Muscle of leg (tissue), 11 donors: Measurements from ENCODE around the gene NRF1. TPM values are rescaled to one million over a fixed set of nuclear protein-coding genes. Genes with fewer than 3 reads are reported as not detected.

ENCODE experiments used
- DNase-seq: peaks from one replicate; pipeline ENCODE4 v3.0.0; 2013
- H3K27ac ChIP-seq: one replicate; pipeline ENCODE4 v1.5.1; 2013; ENCODE audit warnings: mild to moderate bottlenecking, low read length, control low read depth
- H3K27me3 ChIP-seq: one replicate; pipeline ENCODE4 v1.6.1; 2013; ENCODE audit warnings: low read length; ENCODE audit not compliant: control insufficient read depth, insufficient read depth
- H3K36me3 ChIP-seq: one replicate; pipeline ENCODE4 v1.6.1; 2013; ENCODE audit warnings: low read length; ENCODE audit not compliant: control insufficient read depth, insufficient read depth
- H3K4me1 ChIP-seq: one replicate; pipeline ENCODE4 v1.6.1; 2013; ENCODE audit warnings: low read length; ENCODE audit not compliant: control insufficient read depth, insufficient read depth
- H3K4me3 ChIP-seq: one replicate; pipeline ENCODE4 v1.5.1; 2013; ENCODE audit warnings: low read length, control low read depth
- H3K9me3 ChIP-seq: replicated peaks from 2 replicates; pipeline ENCODE4 v1.6.1; 2013; ENCODE audit warnings: low read depth, low read length; ENCODE audit not compliant: control insufficient read depth
- WGBS: methylation state at CpG from one replicate; pipeline ENCODE4 v1.1.5; 2013; ENCODE audit warnings: missing lambda C conversion rate; ENCODE audit not compliant: insufficient coverage; 5-methylcytosine and 5-hydroxymethylcytosine counted together
- polyA plus RNA-seq, 8 donors: library from polyadenylated mRNA; unstranded; fragments of 120-200 nt; gene quantifications; one replicate each; pipeline versions ENCODE4 v1.2.1 to v1.2.3, GENCODE V29; 2013; ENCODE audit warnings: inconsistent platforms in 1 of 8, low replicate concordance in 1 of 8; ENCODE audit not compliant: insufficient read length in 8 of 8, insufficient read depth in 1 of 8
- total RNA-seq: library from RNA; stranded (reverse); fragments of 120-200 nt; gene quantifications from one replicate; pipeline ENCODE4 v1.2.4, GENCODE V29; 2013

NRF1 gene
- total and polyA plus RNA-seq, 9 donors = 10.0 to 15.3 (median 12.5) TPM

DNA sequence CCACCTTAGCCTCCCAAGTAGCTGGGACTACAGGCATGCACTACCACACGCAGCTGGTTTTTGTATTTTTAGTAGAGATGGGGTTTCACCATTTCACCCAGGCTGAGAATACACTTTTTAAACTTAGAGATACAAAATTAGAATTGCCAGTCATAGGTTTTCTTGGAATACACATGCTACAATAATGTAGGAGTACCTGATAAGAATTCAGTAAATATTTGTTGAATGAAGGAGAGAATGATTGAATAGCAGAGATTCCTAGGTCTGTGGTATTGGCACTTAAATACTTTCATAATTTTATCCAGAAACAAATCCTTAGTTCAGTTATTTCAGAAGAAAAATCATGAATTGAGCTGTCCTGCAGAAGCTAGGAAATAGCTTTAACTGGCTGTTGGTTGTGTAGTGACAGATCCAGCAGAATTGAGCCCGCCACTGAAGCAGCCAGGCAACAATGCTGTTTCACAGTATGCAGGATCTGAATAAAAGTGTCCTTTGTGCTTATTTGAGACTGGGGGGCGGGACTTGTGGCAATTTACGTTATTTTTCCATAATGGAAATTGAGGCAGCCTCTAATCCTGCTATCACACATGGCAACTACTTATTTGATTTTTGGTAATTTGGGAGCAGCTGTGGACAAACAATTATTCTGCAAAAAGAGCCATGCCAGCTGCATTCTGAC, 31.5 kb downstream of the NRF1 start:
- Histone ChIP-seq H3K4me1 (peaks cover 8% of the 10 kb centered on the region), H3K27ac (no peak overlapping the region), H3K27me3 (no peaks in the 10 kb centered on the region), H3K9me3 (no peaks in the 10 kb centered on the region), H3K36me3 (peaks cover 2% of the 10 kb centered on the region), H3K4me3 (no peak overlapping the region)
- no peak for DNase-seq
- WGBS = 60% methylated on average over 1 of the region's 4 CpGs

DNA sequence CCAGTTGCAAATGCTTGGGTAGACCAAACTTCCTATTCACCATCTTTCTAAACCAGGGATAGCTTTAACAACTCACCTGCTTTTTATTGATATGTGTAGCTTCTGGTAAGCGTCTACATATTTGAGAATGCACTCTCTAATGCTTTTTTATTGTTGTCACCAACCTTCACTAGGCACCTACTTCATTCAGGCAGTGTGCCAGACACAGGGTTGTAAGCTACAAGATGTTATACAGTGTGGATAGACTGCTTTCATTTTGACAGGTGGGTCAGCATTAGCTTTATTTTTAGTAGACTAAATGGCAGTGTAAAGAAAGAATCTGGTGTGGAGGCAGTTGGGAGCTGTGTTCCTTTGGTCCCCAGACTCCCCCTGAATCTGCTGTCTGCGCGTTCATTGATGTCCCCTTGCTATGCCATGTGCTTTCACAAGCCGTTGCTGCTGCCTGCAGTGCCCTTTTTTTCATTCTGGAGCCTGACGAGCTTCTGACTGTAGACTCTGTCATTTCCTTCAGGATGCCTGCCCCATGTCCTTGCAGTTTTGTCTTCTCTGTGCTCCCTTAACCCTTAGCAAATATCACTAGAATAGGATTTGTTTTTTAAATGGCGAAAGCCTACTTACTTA, 32.1 kb downstream of the NRF1 start:
- 61% methylated on average over 4 of the region's 6 CpGs for WGBS
- H3K36me3 ChIP-seq = peaks cover 2% of the 10 kb centered on the region
- no peaks in the 10 kb centered on the region for H3K9me3 ChIP-seq
- H3K4me3 ChIP-seq = no peak overlapping the region
- H3K27me3 ChIP-seq = no peaks in the 10 kb centered on the region
- H3K4me1 ChIP-seq = peaks cover 8% of the 10 kb centered on the region
- DNase-seq = no peak
- H3K27ac ChIP-seq = no peak overlapping the region

DNA sequence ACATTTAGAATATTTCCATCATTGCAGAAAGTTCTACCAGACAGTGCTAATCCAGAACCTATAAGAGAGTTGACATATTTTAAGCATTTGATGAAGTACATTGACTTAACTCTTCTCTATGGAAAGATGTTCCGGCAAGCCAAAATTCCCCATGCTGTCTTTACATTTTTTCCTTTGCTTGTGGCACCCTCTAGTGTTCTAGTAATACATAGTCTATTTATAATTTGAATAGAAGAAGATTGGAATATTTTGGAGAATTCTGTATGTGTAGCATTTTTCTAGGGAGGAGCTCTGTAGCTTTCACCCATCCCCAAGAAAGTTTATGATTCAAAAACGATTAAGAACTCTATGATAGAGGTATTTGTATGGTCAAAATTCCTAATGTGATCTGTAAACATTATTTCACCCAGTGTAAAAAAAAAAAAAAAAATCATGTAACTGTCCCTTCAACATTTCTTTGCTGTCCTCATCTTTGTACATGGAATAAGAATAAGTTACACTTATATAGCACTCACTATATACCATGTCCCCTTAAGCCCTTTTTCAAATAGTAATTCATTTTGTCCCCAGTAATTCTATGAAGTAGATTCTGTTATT, 33.2 kb downstream of the NRF1 start:
- Histone ChIP-seq H3K9me3 (no peaks in the 10 kb centered on the region), H3K4me1 (peaks cover 8% of the 10 kb centered on the region), H3K4me3 (no peak overlapping the region), H3K27me3 (no peaks in the 10 kb centered on the region), H3K27ac (no peak overlapping the region), H3K36me3 (peaks cover 2% of the 10 kb centered on the region)
- WGBS = no CpG with 5 or more reads among the region's 2 CpGs
- peak; percentile 87 for DNase-seq

DNA sequence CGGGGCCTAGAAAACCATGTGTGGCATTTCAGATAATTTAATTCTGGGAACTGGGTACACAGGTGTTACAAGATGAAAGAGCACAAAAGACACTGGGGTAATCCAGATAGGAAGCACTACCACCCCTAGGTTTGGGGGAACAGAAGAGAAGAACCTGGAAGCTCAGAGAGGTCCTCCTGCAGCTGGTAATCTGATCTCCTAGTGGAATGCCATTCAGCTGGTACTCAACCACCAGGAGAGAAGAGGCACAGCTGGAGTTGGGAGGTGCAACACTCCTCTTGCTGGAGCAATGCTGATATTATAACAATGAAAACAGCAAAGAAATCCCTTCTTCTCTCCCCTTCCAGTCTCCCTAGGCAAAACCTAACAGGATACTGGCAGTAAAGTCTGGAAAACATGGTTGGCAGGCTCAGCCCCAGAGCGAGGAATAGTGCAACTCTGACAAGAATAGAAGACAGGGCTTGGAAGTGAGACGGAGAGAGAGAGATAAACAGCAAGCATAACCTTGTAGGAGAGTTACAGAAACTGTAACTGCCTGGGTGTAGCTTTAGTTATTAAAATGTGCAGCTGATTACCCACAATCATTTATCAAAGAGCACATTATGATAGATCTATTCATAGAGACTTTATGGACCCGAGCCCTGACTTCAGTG, 35.0 kb downstream of the NRF1 start:
- H3K4me1 ChIP-seq = peaks cover 8% of the 10 kb centered on the region
- no peak overlapping the region for H3K27ac ChIP-seq
- no peak overlapping the region for H3K4me3 ChIP-seq
- peaks cover 2% of the 10 kb centered on the region for H3K36me3 ChIP-seq
- 93% methylated on average over 2 of the region's 4 CpGs for WGBS
- DNase-seq = no peak
- H3K9me3 ChIP-seq = no peaks in the 10 kb centered on the region
- no peaks in the 10 kb centered on the region for H3K27me3 ChIP-seq

DNA sequence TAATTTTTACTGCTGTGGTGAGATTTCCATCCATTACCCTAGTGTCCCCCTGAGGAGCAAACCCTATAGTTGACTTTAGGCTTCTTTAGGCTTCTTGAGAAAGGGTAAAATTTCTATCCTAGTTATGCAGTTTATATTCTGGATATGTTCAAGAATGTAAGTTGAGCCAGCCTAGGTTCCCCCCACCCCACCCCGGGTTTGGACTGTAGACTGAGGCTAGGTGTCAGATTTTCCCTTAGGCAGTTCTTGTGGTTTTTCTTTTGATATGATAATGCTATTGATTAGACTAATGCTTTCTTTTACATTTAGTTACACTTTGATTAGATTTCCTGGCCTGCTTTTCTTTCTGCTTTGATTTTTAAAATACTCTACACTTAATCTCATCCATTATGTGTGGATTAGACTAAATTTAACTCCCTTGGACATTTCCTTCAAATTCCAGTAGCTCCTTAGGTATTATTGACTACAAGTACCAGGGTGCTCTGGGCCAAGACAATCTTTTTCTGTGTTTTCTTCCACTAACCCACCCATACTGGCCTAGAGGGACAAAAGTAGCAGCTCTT, 37.7 kb downstream of the NRF1 start:
- H3K27me3 ChIP-seq = no peaks in the 10 kb centered on the region
- DNase-seq = no peak
- peaks cover 2% of the 10 kb centered on the region for H3K36me3 ChIP-seq
- no peak overlapping the region for H3K4me3 ChIP-seq
- H3K9me3 ChIP-seq = no peaks in the 10 kb centered on the region
- H3K27ac ChIP-seq = no peak overlapping the region
- no CpG with 5 or more reads among the region's 1 CpG for WGBS
- H3K4me1 ChIP-seq = peaks cover 6% of the 10 kb centered on the region

DNA sequence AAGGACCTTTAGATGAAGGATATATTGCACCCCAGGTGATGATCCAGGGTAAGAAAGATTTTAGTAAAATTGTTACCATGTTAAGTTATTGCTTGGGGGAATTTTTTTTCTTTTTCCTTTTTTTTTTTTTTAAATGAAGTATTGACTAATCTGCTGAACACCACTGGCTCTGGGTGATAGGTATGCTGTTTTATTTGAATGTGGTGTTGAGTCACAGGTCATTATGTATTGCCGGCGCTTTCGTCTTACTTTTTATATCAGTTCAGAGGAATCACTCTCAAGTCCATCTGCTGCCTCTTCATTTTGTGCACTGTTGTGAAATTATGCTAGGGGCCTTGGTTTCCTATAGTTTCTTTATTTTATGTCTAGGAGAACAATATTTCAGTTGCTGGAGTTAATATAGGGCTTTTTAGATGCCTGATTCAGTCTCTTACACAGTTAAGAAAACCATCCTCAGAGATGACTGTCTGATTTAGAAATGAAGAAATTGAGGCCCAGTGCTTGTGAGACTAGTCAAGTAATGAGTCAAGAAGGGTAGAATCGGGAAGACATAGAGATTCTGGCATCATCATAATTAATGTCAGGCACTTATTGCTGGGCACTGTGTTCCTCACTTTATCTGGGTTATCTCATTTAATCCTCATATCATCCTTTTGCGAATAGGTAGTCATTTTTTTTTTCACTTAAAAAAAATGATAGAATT, 38.7 kb downstream of the NRF1 start:
- H3K27ac ChIP-seq = no peak overlapping the region
- no peak for DNase-seq
- peaks cover 2% of the 10 kb centered on the region for H3K36me3 ChIP-seq
- no peaks in the 10 kb centered on the region for H3K9me3 ChIP-seq
- no peaks in the 10 kb centered on the region for H3K27me3 ChIP-seq
- peaks cover 6% of the 10 kb centered on the region for H3K4me1 ChIP-seq
- no peak overlapping the region for H3K4me3 ChIP-seq
- WGBS = no CpG with 5 or more reads among the region's 5 CpGs

DNA sequence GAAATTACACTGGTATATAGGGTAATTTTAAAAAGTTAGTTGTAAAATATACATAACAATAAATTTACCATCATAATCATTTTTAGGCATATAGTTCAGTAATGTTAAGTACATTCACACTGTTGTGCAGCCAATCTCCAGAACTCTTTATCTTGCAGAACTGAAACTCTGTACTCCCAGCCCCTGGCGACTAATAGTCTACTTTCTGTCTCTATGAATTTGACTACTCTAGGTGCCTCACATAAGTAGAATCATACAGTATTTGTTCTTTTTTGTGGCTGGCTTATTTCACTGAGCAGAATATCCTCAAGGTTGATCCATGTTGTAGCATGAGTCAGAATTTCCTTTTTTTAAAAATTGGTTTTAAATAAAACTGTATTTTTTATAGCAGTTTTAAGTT, 41.4 kb downstream of the NRF1 start:
- no peaks in the 10 kb centered on the region for H3K4me1 ChIP-seq
- peaks cover 4% of the 10 kb centered on the region for H3K36me3 ChIP-seq
- DNase-seq = no peak
- H3K27me3 ChIP-seq = no peaks in the 10 kb centered on the region
- H3K4me3 ChIP-seq = no peak overlapping the region
- WGBS = no CpG with 5 or more reads among the region's 1 CpG
- H3K9me3 ChIP-seq = no peaks in the 10 kb centered on the region
- no peak overlapping the region for H3K27ac ChIP-seq

DNA sequence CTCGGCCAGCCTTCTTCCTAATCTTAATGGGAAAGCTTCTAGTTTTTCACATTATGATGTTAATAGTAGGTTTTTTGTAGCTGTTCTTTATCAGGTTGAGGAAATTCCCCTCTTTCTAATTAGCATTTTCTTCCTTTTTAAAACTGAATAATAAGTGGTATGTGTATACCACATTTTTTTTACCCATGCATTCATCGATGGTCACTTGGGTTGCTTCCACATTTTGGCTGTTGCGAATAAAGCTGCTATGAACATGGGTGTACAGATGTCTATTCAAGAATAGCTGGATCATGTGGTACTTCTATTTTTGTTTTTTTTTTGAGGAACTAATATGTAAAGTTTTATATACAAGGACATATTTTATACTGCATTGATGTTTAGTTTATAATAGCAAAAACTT, 44.3 kb downstream of the NRF1 start:
- no peaks in the 10 kb centered on the region for H3K4me1 ChIP-seq
- H3K4me3 ChIP-seq = no peak overlapping the region
- H3K36me3 ChIP-seq = peaks cover 19% of the 10 kb centered on the region
- H3K27me3 ChIP-seq = no peaks in the 10 kb centered on the region
- no CpG with 5 or more reads among the region's 3 CpGs for WGBS
- H3K9me3 ChIP-seq = peaks cover 6% of the 10 kb centered on the region
- no peak for DNase-seq
- H3K27ac ChIP-seq = no peak overlapping the region

DNA sequence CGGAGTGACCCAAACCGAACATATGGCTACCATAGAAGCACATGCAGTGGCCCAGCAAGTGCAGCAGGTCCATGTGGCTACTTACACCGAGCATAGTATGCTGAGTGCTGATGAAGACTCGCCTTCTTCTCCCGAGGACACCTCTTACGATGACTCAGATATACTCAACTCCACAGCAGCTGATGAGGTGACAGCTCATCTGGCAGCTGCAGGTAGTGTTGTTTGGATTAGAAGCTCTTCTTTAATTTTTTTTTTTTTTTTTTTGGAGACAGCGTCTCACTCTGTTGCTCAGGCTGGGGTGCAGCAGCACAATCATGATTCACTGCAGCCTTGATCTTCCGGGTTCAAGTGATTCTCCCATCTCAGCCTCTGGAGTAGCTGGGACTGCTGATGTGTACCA, 45.8 kb downstream of the NRF1 start:
- no peak for DNase-seq
- Histone ChIP-seq H3K27ac (no peak overlapping the region), H3K36me3 (peaks cover 31% of the 10 kb centered on the region), H3K9me3 (peaks cover 18% of the 10 kb centered on the region), H3K4me3 (no peak overlapping the region), H3K27me3 (no peaks in the 10 kb centered on the region), H3K4me1 (no peaks in the 10 kb centered on the region)
- WGBS = 88% methylated on average over 1 of the region's 8 CpGs
